Cardiac septum (tissue), 1 donor: Measurements from ENCODE around the gene ZBTB4. TPM values are rescaled to one million over a fixed set of nuclear protein-coding genes. Genes with fewer than 3 reads are reported as not detected.
"Not testable (repeated sequence)": the region's sequence is repeated elsewhere in the genome, so short reads cannot be mapped to it uniquely, and the experiment has no call there.

Experiments
- DNase-seq: peaks from one replicate; pipeline ENCODE4 v3.0.0-alpha.2; 2020; ENCODE audit warnings: low spot score
- intact Hi-C: fragments of 100-400 bp; cut with DNase I; formaldehyde crosslinking; loops from one replicate; pipeline ENCODE4 v1.14.0; 2022
- total RNA-seq: library from RNA; stranded (reverse); fragmentation: NEBNext Ultra II Directional; extraction: Animal tissue kit (Norgen Biotek cat#: 25700); gene quantifications from one replicate; pipeline ENCODE4 v1.2.1, GENCODE V29; 2021
- donor health status: DM: no; HTN: no; CAD: no.

Gene ZBTB4
- total RNA-seq, 1 donor from 2014 or later, result 69.4 TPM

DNA sequence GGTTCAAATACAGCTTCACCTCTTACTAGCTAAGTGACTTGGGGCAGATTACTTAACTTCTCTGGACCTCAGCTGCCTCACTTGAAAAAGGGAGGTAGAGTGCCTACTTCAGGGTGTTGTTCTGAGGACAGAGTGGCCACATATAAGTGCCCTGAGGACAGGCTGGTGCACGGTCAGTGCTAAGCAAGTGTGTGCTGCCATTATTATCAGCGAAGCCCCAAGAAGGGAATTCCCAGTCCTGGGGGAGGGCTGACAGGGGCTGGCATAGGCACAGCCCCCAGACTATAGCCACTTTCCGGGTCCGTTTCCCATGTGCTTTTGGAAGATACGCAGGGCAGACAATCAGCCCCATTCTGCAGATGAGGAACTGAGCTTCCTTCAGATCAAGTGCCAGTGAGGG is 2.5 kb downstream of the ZBTB4 start:
- DNase-seq, result no peak
- intact Hi-C loops, result loop anchor here (2.0 kb wide), 1 partner anchor 38 kb away; the partner anchor contains the start of gene FGF11

- intact Hi-C loops, result loop anchor here (2.0 kb wide), 1 partner anchor 38 kb away; the partner anchor contains the start of gene FGF11
- no peak for DNase-seq
These were observed 2.9 kb downstream of the ZBTB4 start for GRCh38 chr17:7476494-7476893.

DNA sequence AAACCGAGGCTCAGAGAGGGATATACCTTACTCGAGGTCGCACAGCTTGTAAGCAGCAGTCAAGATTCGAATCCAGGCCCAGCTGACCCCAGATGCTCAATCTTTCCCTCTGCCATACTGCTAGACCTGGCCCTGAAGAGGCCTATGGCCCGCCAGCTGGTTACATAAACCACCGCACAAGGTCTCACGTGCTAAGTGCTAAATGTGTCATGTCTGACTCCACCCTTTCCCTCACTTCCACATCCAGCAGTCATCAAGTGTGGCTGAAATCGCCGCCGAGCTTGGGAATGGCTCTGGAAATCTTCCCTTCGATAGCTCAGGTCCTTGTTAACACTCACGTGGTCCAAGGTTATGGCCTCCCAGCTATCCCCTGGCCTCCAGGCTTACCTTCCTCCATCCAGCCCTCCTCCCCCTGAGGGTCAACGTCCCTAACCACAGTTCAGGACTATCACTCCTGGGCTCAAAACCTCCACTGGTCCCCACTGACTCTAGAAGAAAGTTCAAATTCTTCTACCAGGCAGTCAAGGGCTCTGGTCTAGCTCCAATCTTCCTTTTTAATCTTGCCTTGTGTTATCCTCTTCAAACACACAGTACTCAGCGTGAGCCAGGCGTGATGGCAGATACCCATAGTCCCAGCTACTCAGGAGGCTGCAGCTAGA is 3.5 kb downstream of the ZBTB4 start:
- peak; percentile 84 for DNase-seq
- intact Hi-C loops, result loop anchor here (2.0 kb wide), 1 partner anchor 37 kb away; the partner anchor contains the start of gene FGF11

DNA sequence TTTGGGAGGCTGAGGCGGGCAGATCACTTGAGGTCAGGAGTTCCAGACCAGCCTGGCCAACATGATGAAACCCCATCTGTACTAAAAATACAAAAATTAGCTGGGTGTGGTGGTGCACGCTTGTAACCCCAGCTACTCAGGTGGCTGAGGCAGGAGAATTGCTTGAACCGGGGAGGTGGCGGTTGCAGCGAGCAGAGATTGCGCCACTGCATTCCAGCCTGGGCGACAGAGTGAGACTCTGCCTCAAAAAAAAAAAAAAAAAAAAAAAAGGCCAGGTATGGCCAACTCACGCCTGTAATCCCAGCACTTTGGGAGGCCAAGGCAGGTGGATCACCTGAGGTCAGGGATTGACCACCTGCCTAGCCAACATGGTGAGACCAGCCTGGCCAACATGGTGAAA is 4.7 kb downstream of the ZBTB4 start:
- intact Hi-C loops, DNase-seq: not testable (repeated sequence)

DNA sequence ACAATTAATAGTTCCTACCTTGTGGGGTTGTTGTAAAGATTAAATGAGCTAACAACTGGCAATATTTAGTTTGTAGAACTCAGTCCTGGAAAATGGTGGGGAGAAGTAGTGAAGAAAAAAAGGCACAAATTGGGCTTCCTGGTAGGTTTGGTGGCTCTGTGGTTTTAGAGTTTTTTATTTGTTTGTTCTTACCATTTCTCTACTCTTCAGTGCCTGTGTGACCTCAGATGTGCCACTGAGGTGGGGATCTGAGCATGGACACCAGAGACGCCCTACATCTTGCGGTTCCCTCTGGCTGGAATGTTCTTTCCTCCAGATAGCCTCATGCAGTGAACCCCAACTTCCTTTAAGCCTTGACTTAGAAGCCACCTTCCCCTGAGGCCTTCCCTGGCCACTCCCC is 7.7 kb downstream of the ZBTB4 start:
- intact Hi-C loops, result no loop called here
- no peak for DNase-seq

- intact Hi-C loops, DNase-seq: not testable (repeated sequence)
These were observed 8.9 kb downstream of the ZBTB4 start for GRCh38 chr17:7470457-7470973.

DNA sequence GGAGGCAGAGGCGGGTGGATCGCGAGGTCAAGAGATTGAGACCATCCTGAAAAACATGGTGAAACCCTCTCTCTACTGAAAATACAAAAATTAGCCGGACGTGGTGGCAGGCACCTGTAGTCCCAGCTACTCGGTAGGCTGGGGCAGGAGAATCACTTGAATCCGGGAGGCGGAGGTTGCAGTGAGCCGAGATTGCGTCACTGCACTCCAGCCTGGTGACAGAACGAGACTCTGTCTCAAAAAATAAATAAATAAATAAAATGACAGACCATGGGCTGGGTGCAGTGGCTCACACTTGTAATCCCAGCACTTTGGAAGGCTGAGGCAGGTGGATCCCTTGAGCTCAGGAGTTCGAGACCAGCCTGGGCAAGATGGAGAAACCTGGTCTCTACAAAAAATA is 9.6 kb downstream of the ZBTB4 start:
- intact Hi-C loops, DNase-seq: not testable (repeated sequence)

GRCh38 chr17:7468804-7469389 is 10.5 kb downstream of the ZBTB4 start:
- intact Hi-C loops, result no loop called here
- no peak for DNase-seq

DNA sequence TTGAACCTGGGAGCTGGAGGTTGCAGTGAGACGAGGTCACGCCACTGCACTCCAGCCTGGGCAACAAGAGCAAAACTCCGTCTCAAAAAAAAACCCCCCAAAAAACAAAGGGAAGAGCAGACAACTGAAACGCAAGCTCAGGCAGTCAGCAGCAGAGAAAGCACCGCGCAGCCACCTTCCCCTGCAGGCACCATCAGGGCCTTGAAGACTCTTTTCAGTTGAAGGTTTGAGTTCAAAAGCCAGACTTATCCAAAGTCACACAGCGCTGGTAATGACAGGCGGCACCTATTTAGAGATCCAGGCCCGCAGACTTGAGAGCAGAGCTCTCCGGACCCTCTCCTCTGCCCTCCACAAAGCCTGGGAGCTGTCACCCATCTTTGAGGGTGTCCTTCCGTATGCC is 11.1 kb downstream of the ZBTB4 start:
- intact Hi-C loops, result no loop called here
- no peak for DNase-seq

DNA sequence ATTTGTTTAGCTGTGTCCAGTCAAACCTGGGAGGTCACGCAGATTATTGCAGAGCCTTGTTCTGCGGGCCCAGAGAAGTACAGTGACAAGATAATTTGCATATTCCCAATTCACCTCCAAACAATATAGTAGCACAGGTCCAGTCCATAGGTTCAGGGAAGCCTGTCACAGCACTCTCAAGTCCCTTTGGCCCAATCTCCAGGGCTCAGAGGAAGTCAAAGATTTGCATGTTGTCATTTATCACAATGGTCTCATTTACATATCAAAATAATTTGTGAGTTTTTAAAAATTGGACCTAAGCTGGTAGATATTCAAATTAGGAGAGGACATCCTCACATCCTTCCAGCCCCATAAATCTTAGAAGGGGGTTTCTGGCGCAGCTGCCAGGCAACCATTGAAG is 11.9 kb downstream of the ZBTB4 start:
- intact Hi-C loops, result no loop called here

DNA sequence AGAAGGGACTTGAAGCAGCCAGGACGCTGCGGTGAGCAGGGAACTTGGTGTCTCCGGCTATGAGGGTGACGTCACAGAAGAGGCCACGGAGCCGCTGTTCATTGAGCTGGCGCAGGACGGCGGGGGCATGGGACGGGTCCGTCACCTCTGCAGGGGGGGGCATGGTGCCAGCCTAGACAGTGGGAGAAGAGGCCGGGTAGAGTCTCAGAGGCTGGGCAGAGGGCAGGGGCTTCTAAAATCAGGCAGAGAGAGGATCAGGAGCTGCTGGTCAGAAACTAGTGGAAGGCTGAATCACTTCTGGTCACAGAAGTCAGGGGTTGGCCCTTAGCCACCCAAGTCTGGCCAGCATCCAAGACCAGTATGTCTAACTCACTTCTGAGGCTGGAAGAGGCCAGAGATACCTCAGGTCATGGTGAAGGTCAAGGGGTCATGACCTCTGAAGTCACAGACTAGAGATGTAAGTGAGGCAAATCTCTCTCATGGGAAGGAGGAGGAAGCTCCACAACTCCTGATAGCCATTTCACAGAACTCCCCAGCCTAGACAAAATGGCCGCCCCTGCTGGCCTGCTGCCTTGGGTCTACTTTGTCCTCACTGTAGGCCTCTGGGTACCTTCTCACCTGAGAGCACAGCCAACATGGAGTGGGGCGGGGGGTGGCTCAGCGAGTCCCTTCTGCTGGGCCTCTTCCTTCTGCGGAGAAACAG is 12.6 kb downstream of the ZBTB4 start:
- intact Hi-C loops, result no loop called here
- DNase-seq, result peak; percentile 84

More for the DNA sequence above, 11.9 kb downstream of the ZBTB4 start:
- DNase-seq, result no peak

- no peak for DNase-seq
These were observed 13.2 kb downstream of the ZBTB4 start for GRCh38 chr17:7466318-7466638.

GRCh38 chr17:7465597-7466275 is 13.7 kb downstream of the ZBTB4 start:
- intact Hi-C loops, result no loop called here
- no peak for DNase-seq

More at GRCh38 chr17:7466318-7466638, 13.2 kb downstream of the ZBTB4 start:
- intact Hi-C loops, result no loop called here

DNA sequence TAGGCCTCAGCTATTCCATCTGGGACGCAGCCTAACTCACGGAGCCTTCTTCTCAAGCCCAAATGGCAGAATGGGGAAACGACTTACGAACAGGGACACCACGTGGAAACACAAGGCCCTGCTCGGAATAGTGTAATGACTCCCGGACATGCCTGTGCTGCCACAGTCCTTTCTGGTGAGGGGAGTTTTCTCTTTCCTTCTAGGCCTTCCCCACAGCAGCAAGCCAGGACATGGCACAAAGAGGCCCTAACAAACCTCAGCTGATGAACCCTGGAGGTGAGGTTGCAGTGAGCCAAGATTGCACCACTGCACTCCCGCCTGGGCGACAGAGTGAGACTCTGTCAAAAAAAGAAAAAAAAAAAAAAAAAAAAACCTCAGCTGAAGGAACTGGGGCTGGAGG is 15.3 kb downstream of the ZBTB4 start:
- DNase-seq, result no peak
- intact Hi-C loops, result no loop called here

DNA sequence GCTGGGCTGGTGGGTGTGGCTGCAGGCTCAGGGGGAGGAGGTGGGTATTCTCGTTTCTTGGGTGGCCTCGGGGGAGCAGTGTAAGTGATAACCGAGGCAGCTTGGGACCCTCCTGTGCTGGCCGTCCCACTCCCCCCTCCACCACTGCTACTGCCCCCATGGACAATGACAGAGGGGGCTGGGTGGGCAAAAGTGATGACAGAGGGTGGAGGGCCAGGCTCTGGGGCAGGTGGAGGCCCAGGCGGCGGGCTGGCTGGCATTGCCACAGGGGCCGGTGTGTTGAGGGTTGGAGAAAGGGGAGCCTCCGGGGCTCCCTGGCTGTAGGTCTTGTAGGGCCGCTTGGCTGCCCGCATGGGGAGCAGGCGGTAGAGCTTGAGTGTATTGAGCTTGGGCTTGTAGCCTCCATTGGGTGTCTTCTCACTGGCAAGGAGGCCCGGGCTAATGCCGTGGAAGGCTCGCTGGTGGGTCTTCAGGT is 16.0 kb downstream of the ZBTB4 start:
- no peak for DNase-seq
- intact Hi-C loops, result no loop called here

DNA sequence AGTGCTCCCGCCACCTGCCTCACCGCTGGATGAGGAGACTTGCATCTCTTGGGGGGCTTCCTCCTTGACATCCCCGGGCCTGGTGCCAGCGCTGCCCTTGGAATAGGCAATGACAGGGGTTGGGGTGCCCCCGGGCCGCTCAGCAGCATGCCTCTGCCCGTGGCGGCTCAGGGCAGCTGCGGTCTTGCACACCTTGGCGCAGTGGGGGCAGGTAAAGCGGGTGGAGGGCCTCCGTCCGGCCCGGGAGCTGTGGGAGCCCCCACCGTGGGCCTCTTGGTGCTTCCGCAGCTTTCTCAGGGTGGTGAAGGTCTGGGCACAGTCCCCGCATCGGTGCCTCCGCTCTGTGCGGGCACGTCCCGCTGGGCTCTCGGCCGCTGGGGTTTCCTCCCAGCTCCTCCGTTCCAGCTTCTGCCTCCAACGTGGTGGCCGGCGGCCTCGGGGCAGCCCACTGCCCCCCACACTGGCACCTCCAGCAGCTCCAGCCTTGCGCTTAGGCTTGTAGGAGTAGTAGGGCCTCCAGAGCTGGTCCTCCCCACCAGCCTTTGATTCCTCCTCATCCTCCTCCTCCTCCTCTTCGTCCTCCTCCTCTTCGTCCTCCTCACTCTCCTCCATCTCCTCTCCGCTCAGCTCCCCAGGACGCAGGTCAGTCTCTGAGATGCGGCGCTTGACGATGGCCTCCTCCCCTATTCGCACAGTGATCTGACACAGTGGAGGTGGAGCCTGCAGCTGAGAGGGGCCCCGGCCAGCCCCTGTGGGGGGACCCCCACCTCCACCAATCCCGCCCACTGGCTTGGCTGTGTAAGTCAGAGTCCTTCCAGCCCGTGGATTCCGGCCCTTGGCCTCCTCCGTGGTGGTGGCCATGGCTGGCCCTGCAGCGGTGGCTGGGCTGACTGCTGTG is 16.7 kb downstream of the ZBTB4 start:
- DNase-seq, result no peak
- intact Hi-C loops, result no loop called here

DNA sequence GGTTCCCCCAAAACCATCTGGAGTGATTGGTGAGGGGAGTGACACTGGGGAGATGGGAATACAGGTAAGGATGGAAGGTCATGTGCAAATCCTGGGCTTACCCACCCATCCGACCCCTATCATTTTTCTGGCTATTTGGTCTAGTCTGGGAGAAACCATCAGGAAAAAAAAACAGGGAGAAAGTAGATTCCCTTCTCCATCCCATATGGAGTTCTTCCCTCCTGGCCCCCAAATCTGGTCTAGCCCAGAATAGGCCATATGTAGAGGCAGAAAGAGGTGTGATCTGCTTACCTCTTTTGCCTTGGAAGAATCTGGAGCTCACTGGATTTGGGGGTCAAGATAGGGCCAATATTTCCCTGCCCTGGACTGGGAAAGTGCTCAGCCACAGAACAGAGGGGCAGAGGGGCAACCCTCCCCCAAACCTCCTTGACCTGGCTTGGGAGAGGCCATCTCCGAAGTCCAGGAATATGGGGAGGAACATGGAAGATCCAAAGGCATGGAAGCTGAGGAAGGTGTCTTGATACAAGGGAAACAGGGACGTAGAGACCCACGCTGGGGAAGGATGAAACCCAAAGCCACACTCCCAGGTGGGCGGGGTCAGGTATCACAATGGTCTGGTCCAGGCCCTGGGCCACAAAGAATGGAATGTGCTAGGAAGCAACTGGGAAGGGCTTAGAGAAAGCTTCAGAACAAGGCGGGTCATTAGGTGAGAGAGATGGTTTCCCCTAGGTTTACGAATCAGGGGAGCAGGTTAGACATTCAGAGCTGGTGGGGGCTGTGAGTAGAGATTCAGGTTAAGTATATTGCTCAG is 18.4 kb downstream of the ZBTB4 start:
- no peak for DNase-seq
- intact Hi-C loops, result no loop called here

GRCh38 chr17:7459961-7460545 is 19.4 kb downstream of the ZBTB4 start:
- intact Hi-C loops, result no loop called here
- DNase-seq, result no peak
